ENCODE results near the gene FPR2.

FPR2 gene

GRCh38 chr19:51781999-51782398 lies 21.0 kb downstream of the FPR2 start:
- ATAC-seq (replicated peaks), result no peak
- no peak for DNase-seq
- Mint-ChIP-seq H3K9me3 (peaks cover 0 to 2% of the 10 kb centered on the region in 2 donors), H3K27me3 (peaks cover 24 to 28% of the 10 kb centered on the region in 2 donors), H3K4me3 (no peak overlapping the region), H3K4me1 (peaks cover 12 to 26% of the 10 kb centered on the region in 2 donors), H3K27ac (no peak overlapping the region), H3K36me3 (no peaks in the 10 kb centered on the region)

- Mint-ChIP-seq H3K27ac (no peak overlapping the region), H3K9me3 (peaks cover 5 to 7% of the 10 kb centered on the region in 2 donors), H3K36me3 (no peaks in the 10 kb centered on the region), H3K4me3 (no peak overlapping the region), H3K27me3 (peaks cover 12 to 15% of the 10 kb centered on the region in 2 donors), H3K4me1 (peaks cover 6 to 22% of the 10 kb centered on the region in 2 donors)
- peak; percentile 63 to 68 for ATAC-seq (replicated peaks)
- DNase-seq, result peak; percentile 9
These were observed 22.4 kb downstream of the FPR2 start for GRCh38 chr19:51783372-51783771.

DNA sequence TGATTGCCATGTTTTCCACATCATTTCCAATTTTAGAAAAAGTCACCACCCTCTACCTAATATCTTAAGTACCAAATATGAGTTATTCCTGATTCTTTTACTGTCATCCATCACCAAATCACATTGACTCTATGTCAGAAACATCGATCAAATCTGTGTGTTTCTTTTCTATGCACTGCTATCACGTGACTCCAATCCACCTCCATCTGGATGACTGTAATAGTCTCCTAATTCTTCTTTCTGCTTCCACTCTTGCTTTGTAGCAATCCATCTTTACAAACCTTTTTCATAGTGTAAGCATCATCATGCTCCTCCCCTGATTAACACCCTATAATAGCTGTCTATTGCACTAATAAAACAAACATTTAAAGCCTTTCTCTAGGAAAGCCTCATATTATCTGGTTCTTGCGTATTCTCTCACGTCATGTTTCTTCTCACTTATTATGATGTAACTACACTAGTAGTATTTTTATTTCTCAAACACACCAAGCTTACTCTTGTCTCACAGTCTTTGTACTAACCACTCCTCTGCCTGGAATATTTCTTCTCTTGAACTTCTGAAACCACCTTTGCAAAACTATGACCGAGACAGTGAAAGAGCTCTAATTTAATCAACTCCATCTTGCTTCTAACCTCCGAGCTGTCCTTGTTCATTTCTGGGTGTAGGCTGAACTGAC lies 23.3 kb downstream of the FPR2 start:
- Mint-ChIP-seq H3K4me1 (peaks cover 4 to 18% of the 10 kb centered on the region in 2 donors), H3K4me3 (no peak overlapping the region), H3K27ac (no peak overlapping the region), H3K9me3 (peaks cover 5 to 7% of the 10 kb centered on the region in 2 donors), H3K36me3 (no peaks in the 10 kb centered on the region), H3K27me3 (peaks cover 12 to 15% of the 10 kb centered on the region in 2 donors)
- no peak for ATAC-seq (replicated peaks)
- DNase-seq, result no peak

GRCh38 chr19:51784922-51785690 lies 24.1 kb downstream of the FPR2 start:
- peak; percentile 92 to 94 for ATAC-seq (replicated peaks)

DNA sequence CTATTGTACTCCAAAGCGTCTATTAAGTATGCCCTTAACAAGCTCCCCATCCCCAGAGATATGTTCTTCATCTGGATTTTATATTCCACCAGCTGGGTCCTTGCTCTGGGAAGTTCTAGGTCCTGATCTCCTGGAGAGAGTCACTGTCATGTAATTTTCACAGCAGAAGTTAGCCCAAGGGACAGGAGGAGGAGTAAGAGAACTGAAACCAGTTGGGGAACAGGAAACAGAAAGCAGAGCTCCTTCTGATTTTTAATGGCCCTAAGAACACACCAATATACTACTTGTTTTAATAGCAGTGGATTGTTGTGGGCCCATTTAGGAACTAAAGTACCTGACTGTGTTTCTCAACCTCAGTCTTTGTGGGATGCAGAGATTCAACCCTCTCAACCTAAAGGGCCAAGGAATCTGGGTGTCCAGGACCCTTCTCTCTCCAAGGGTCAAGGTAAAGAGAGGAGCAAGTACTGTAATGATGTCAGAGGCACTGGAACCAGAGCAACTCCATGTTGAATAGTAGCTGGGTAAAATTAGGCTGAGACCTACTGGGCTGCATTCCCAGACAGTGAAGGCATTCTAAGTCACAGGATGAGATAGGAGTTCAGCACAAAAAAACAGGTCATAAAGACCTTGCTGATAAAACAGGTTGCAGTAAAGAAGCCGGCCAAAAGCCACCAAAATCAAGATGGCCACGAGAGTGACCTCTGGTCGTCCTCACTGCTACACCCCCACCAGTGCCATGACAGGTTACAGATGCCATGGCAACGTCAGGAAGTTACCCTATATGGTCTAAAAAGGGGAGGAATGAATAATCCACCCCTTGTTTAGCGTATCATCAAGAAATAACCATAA lies 25.9 kb downstream of the FPR2 start:
- ATAC-seq (replicated peaks) (no peak), DNase-seq (no peak)
- H3K4me3 Mint-ChIP-seq, result no peak overlapping the region
- no peaks in the 10 kb centered on the region for H3K36me3 Mint-ChIP-seq
- H3K27me3 Mint-ChIP-seq, result peaks cover 11 to 25% of the 10 kb centered on the region in 2 donors
- H3K27ac Mint-ChIP-seq, result peak overlapping the region; percentile 57
- peaks cover 0 to 13% of the 10 kb centered on the region in 2 donors for H3K4me1 Mint-ChIP-seq
- H3K9me3 Mint-ChIP-seq, result peaks cover 5 to 7% of the 10 kb centered on the region in 2 donors

More at GRCh38 chr19:51784922-51785690, 24.1 kb downstream of the FPR2 start:
- no peak overlapping the region for H3K27ac Mint-ChIP-seq
- peaks cover 5 to 7% of the 10 kb centered on the region in 2 donors for H3K9me3 Mint-ChIP-seq
- no peak overlapping the region for H3K4me3 Mint-ChIP-seq
- H3K36me3 Mint-ChIP-seq, result no peaks in the 10 kb centered on the region
- peak; percentile 72 for DNase-seq
- peaks cover 8 to 16% of the 10 kb centered on the region in 2 donors for H3K27me3 Mint-ChIP-seq
- H3K4me1 Mint-ChIP-seq, result peaks cover 2 to 18% of the 10 kb centered on the region in 2 donors

DNA sequence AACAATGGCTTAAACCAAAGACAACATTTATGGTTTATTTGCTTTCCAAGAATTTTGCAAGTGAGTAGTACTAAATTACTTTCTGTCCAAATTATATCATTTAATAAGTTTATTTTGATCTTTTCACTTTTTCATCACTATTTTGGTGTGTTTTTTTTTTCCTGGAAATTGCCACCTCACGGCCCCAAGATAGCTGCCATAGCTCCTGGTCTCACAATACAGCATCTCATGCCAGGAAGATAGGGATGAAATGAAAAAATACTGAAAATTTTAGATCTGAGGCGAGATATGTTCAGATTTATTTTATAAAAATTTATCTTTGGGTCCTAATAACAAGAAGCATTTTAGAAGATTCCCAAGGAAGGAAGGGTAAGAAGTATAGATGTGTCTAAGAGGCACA lies 27.0 kb downstream of the FPR2 start:
- H3K27me3 Mint-ChIP-seq, result peaks cover 12 to 24% of the 10 kb centered on the region in 2 donors

DNA sequence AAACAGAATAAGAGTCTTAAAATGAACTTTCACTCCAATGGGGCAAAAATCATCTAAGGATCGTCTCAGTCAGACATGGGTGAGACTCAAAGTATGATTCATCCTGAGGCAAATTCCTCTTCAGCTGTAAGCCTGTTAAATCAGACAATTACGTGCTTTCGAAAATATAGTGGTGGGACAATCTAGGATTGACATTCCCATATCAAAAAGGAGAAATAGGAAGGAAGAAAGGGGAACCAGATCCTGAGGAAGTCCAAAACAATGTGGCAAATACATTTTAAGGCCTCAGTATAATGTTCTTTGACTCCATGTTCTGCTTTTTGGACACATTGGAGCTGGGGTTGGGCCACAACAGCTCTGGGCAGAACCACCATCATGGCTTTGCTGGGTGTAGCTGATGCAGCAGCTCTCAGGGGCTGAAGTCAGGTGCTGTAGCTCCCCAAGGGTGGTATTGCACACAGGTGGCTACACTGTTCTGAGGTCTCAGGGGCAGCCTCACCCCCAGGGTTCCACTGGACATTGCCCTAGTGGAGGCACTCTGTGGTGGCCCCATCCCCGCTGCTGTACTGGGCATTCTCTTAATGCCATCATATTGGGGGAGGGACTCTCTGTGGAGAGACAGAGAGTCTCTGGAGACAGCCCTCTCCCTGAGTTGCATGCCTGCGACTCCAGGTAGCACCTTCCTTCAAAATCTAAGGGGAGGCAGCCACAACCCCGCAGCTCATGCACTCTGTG lies 28.2 kb downstream of the FPR2 start:
- DNase-seq (no peak), ATAC-seq (replicated peaks) (no peak)
- Mint-ChIP-seq H3K9me3 (peaks cover 11 to 12% of the 10 kb centered on the region in 2 donors), H3K27me3 (peaks cover 17 to 31% of the 10 kb centered on the region in 2 donors), H3K27ac (no peak overlapping the region), H3K36me3 (no peaks in the 10 kb centered on the region), H3K4me1 (peaks cover 0 to 13% of the 10 kb centered on the region in 2 donors), H3K4me3 (no peak overlapping the region)

More for the DNA sequence above, 27.0 kb downstream of the FPR2 start:
- H3K4me3 Mint-ChIP-seq, result no peak overlapping the region
- H3K36me3 Mint-ChIP-seq, result no peaks in the 10 kb centered on the region
- H3K27ac Mint-ChIP-seq, result no peak overlapping the region
- no peak for ATAC-seq (replicated peaks)
- H3K9me3 Mint-ChIP-seq, result peaks cover 5 to 8% of the 10 kb centered on the region in 2 donors
- peaks cover 0 to 13% of the 10 kb centered on the region in 2 donors for H3K4me1 Mint-ChIP-seq
- no peak for DNase-seq

GRCh38 chr19:51792932-51793331 lies 32.0 kb downstream of the FPR2 start:
- no peak for ATAC-seq (replicated peaks)
- Mint-ChIP-seq H3K27ac (no peak overlapping the region), H3K4me1 (no peaks in the 10 kb centered on the region), H3K9me3 (peaks cover 7 to 10% of the 10 kb centered on the region in 2 donors), H3K36me3 (no peaks in the 10 kb centered on the region), H3K27me3 (peaks cover 28 to 47% of the 10 kb centered on the region in 2 donors), H3K4me3 (no peak overlapping the region)
- DNase-seq, result no peak

- no peak overlapping the region for H3K4me3 Mint-ChIP-seq
- no peaks in the 10 kb centered on the region for H3K4me1 Mint-ChIP-seq
- peaks cover 7 to 10% of the 10 kb centered on the region in 2 donors for H3K9me3 Mint-ChIP-seq
These were observed 33.0 kb downstream of the FPR2 start for GRCh38 chr19:51793994-51794393.

DNA sequence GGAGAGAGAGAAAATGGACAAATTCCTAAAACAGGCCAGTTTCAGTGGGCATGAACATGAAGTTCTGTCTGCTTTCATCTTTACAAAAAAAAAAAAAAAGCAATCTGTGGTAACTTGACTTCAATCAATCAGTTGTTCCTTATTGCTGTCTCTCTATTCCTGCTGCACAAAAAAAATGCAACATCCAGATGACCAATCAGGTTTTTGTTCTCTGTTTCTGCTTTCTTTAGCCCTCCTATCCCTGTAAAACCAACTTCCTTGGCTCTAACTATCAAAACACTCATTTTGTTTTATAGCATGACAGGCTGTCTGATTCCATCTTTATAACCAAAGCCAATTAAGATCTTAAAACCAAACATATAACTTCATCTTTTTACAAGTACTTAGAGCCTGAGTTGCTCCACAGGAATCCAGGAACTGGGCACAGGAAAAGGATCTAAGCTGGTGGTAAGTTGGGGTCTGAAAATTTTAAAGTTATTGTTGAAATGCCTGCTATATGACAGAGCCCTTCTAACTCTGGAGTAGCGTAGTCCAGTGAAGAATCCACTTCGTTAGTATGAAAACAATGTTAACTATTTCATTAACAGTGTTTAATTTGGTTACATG lies 34.0 kb downstream of the FPR2 start, which contains the start of gene FPR3:
Gene FPR3 (plus strand): TSS at position 273 of the 606 bp plus-strand sequence. CDS start 28,592 bp downstream, outside the sequence.
- Mint-ChIP-seq H3K27me3 (peaks cover 35 to 56% of the 10 kb centered on the region in 2 donors), H3K9me3 (peaks cover 12 to 13% of the 10 kb centered on the region in 2 donors), H3K4me3 (no peak within 1 kb of the TSS), H3K4me1 (no peaks in the 10 kb centered on the region), H3K27ac (no peak within 1 kb of the TSS), H3K36me3 (no peaks in the 10 kb centered on the region)
- no peak for DNase-seq
- no peak for ATAC-seq (replicated peaks)

More at GRCh38 chr19:51793994-51794393, 33.0 kb downstream of the FPR2 start:
- H3K27ac Mint-ChIP-seq, result no peak overlapping the region
- no peaks in the 10 kb centered on the region for H3K36me3 Mint-ChIP-seq
- peaks cover 28 to 49% of the 10 kb centered on the region in 2 donors for H3K27me3 Mint-ChIP-seq
- ATAC-seq (replicated peaks), result no peak
- no peak for DNase-seq

DNA sequence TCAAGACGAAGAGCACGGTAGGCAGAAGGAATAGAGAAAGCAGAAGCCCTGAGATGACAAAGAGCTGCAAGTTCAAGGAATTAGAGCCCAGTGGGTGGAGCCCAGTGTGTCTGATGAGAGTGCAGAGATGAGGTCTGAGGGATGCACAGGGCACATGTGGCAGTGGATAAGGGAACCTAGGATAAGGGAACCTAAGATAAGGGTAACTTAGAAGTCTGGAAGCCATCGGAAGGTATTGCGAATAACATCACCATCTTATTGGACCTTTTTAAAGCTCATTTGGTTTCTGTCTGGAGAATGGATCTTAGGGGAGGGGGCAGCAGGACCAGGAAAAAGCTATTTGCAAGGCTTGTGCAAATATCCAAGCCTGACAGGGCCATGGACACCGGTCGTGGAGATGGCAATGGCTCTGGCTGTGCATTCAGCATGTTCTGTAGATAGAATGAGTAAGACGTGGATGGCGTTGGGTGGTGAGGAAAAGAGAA lies 35.3 kb downstream of the FPR2 start:
- no peaks in the 10 kb centered on the region for H3K4me1 Mint-ChIP-seq
- H3K36me3 Mint-ChIP-seq, result no peaks in the 10 kb centered on the region
- H3K9me3 Mint-ChIP-seq, result peaks cover 16 to 17% of the 10 kb centered on the region in 2 donors
- ATAC-seq (replicated peaks) (no peak), DNase-seq (no peak)
- no peak overlapping the region for H3K4me3 Mint-ChIP-seq
- peaks cover 36 to 53% of the 10 kb centered on the region in 2 donors for H3K27me3 Mint-ChIP-seq
- no peak overlapping the region for H3K27ac Mint-ChIP-seq

DNA sequence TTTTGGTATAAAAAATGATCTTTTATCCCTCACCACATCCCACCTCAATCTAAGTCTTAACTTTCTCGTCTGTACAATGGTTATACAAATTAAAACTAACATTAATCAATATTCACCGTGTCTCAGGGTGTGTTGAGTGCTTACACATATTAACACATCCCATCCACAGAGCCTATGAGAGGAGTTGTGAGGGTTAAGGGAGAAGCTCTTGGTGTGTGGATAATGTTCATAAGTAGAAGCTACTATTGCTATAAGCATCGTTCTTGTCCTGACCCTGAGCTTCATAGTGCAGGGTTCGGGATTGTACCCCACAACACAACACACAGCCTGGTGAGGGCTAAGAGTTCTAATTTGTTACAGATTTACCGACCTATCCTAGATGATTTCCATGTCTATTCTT lies 36.5 kb downstream of the FPR2 start:
- H3K9me3 Mint-ChIP-seq, result peaks cover 16 to 17% of the 10 kb centered on the region in 2 donors
- H3K27me3 Mint-ChIP-seq, result peaks cover 28 to 44% of the 10 kb centered on the region in 2 donors
- H3K4me1 Mint-ChIP-seq, result no peaks in the 10 kb centered on the region
- H3K36me3 Mint-ChIP-seq, result no peaks in the 10 kb centered on the region
- DNase-seq (no peak), ATAC-seq (replicated peaks) (no peak)
- no peak overlapping the region for H3K4me3 Mint-ChIP-seq
- no peak overlapping the region for H3K27ac Mint-ChIP-seq

GRCh38 chr19:51798062-51798461 lies 37.1 kb downstream of the FPR2 start:
- H3K27ac Mint-ChIP-seq, result no peak overlapping the region
- no peak for ATAC-seq (replicated peaks)
- DNase-seq, result no peak
- peaks cover 14 to 17% of the 10 kb centered on the region in 2 donors for H3K9me3 Mint-ChIP-seq
- H3K4me3 Mint-ChIP-seq, result no peak overlapping the region
- peaks cover 28 to 44% of the 10 kb centered on the region in 2 donors for H3K27me3 Mint-ChIP-seq
- H3K36me3 Mint-ChIP-seq, result no peaks in the 10 kb centered on the region
- no peaks in the 10 kb centered on the region for H3K4me1 Mint-ChIP-seq

All from stimulated activated naive B cell treated with anti-CD40 and anti-IgM and Interleukin-4, amounts not matched to agents 10 μg/mL and 1 μg/mL and 100 μg/mL, for 72 hours (primary cell).